Heart left ventricle (tissue), 16 donors: ENCODE results near the gene LETM1. TPM values are rescaled to one million over a fixed set of nuclear protein-coding genes. Genes with fewer than 3 reads are reported as not detected.

Experiments used
- ATAC-seq, 4 donors: fragments of 200-7000 bp; cut with Tn5 transposase; one replicate each; pipeline ENCODE4 v1.9.1; 2020 to 2022; ENCODE audit warnings: moderate library complexity in 4 of 4, mild to moderate bottlenecking in 3 of 4, moderate number of reproducible peaks in 1 of 4
- DNase-seq, 5 donors: peaks; one replicate each; pipeline ENCODE4 v3.0.0-alpha.2; 2020
- H3K27ac ChIP-seq, 12 donors: fragments of 200-600 bp; sonication (generic) in 4 of 12; one replicate each; pipeline versions ENCODE4 v1.5.0 to v1.8.0; 2016 to 2022; ENCODE audit warnings: mild to moderate bottlenecking in 2 of 12
- H3K27me3 ChIP-seq, 9 donors: fragments of 200-600 bp; sonication (generic) in 2 of 9; one replicate each; pipeline versions ENCODE4 v1.5.1 to v1.8.0; 2016 to 2022; ENCODE audit warnings: mild to moderate bottlenecking in 3 of 9
- H3K36me3 ChIP-seq, 9 donors: fragments of 200-600 bp; sonication (generic) in 2 of 9; one replicate each; pipeline versions ENCODE4 v1.5.0 to v1.8.0; 2018 to 2022; ENCODE audit warnings: mild to moderate bottlenecking in 2 of 9
- H3K4me1 ChIP-seq, 12 donors: fragments of 200-600 bp; sonication (generic) in 4 of 12; one replicate each; pipeline versions ENCODE4 v1.5.0 to v1.8.0; 2016 to 2022; ENCODE audit warnings: mild to moderate bottlenecking in 3 of 12
- H3K4me3 ChIP-seq, 12 donors: fragments of 200-600 bp; sonication (generic) in 4 of 12; one replicate each; pipeline versions ENCODE4 v1.5.0 to v1.8.0; 2017 to 2022; ENCODE audit warnings: mild to moderate bottlenecking in 9 of 12, moderate library complexity in 4 of 12
- H3K9me3 ChIP-seq, 12 donors: fragments of 200-600 bp; sonication (generic) in 4 of 12; one replicate each; pipeline versions ENCODE4 v1.5.0 to v1.8.0; 2016 to 2022; ENCODE audit warnings: mild to moderate bottlenecking in 1 of 12
- POLR2A ChIP-seq, 2 donors: fragments of 450-650 bp; IDR thresholded peaks; one replicate each; pipeline ENCODE4 v1.6.1; 2017; ENCODE audit warnings: antibody characterized with exemption in 2 of 2, mild to moderate bottlenecking in 2 of 2, moderate library complexity in 2 of 2
- WGBS, 4 donors: extraction: QIAGEN DNeasy Blood & Tissue Kit in 2 of 4; methylation state at CpG; one replicate each; pipeline versions ENCODE4 v1.1.5 to v1.1.7; 2013 to 2018; 5-methylcytosine and 5-hydroxymethylcytosine counted together
- intact Hi-C, 10 donors: fragments of 100-400 bp; cut with DNase I; formaldehyde crosslinking; loops; one replicate each; pipeline versions ENCODE4 v1.11.1 to v1.14.2; 2022
- polyA plus RNA-seq, 2 donors: library from polyadenylated mRNA; stranded (reverse); fragments of 200-250 nt; gene quantifications; one replicate each; pipeline ENCODE4 v1.2.3, GENCODE V29; 2013
- total RNA-seq, 9 donors: library from RNA; depleted of rRNA in 2 of 9; stranded (reverse); fragments of >200 nt in 2 of 9; fragmentation: NEBNext Ultra II Directional in 3 of 9; extraction: Animal tissue kit (Norgen Biotek cat#: 25700) in 3 of 9; gene quantifications; one replicate each; pipeline versions ENCODE4 v1.1.0 to v1.2.4, GENCODE V29; 2016 to 2023
- TF ChIP-seq, protein P1 (sequence below), 12 donors: fragments of 200-600 bp; sonication (generic) in 4 of 12; IDR thresholded peaks; one replicate each; pipeline versions ENCODE4 v1.5.0 to v1.8.0; 2018 to 2022; ENCODE audit warnings: antibody characterized with exemption in 12 of 12, mild to moderate bottlenecking in 5 of 12
- donor health status: ischemic (EF 13 %, LVEDD 7.1; RV severe dilation, severe dysfunction).
- donor health status: healthy with polysubstance abuse.
- donor health status: DM: no; HTN: yes; CAD: no.
- donor health status: DM: no; HTN: no; CAD: no.
- donor health status: ischemic (EF 25% LVEDD 6.9; RV normal size, moderate dysfunction).
- donor health status: ischemic (EF 25% LVEDD 5.7; RV mildly dilated, moderate dysfunction).
- donor health status: healthy.
- donor health status: DM: yes; HTN: yes; CAD: no.
- donor health status: ischemic (EF 35%, LVEDD 5.7; RV mildly dilated, moderate dysfunction).
- donor health status: nonischemic (EF 11% LVEDD 7.7; RV severe dilation, severe dysfunction).
- donor health status: DM: yes; HTN: yes; CAD: no.
- donor health status: PGD.
- donor health status: ischemic (EF 29% LVEDD 5.4; RV normal size, mild dysfunction).
- donor health status: nonischemic (EF 23%, LVEDD 6.1; RV moderate dilation, normal function).

LETM1 gene
- total and polyA plus RNA-seq, 11 donors = 22.1 to 54.7 (median 43.4) TPM

DNA sequence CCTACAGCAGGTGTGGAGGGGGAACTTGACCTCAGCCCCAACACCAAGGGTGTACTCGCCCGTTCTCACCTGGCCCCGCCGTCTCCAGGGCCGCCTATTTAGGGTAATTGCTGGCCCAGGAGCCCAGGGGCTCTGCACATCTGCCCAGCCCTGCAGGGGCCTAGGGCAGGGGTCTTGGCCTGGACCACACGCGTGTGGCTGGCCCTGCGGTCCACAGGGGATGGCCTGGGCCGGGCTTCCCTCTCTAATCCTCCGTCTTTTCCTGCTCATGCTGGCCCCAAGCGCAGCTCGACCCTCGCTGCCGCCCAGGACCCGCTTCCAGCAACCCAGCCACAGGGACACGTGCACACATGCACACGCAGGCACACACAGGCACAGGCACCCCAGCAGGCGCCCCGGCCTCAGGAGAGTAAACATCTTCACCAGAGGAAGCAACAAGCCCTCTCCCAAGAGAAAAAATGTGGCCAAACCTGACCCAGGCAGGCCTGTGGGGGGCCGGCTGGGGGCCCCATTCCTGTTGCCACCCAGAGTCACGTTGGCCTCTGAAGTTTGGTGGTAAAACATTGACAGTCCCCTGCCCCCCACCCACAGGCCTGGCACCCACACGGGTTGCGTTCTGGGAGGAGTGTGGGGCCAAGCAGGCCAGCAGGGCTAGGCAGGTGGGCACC lies 87.5 kb downstream of the LETM1 start:
- Histone ChIP-seq H3K27ac (no peak overlapping the region), H3K4me3 (no peak overlapping the region), H3K27me3 (peaks cover 0 to 37% (median 0%) of the 10 kb centered on the region in 9 donors), H3K9me3 (no peaks in the 10 kb centered on the region), H3K4me1 (peaks cover 0 to 19% (median 5%) of the 10 kb centered on the region in 12 donors), H3K36me3 (no peaks in the 10 kb centered on the region)
- intact Hi-C loops = loop anchor here in 1 of 10 donors (2.0 kb wide), 1 partner anchor 70 kb away; no protein-coding TSS in a partner anchor
- TF ChIP-seq, protein P1, sequence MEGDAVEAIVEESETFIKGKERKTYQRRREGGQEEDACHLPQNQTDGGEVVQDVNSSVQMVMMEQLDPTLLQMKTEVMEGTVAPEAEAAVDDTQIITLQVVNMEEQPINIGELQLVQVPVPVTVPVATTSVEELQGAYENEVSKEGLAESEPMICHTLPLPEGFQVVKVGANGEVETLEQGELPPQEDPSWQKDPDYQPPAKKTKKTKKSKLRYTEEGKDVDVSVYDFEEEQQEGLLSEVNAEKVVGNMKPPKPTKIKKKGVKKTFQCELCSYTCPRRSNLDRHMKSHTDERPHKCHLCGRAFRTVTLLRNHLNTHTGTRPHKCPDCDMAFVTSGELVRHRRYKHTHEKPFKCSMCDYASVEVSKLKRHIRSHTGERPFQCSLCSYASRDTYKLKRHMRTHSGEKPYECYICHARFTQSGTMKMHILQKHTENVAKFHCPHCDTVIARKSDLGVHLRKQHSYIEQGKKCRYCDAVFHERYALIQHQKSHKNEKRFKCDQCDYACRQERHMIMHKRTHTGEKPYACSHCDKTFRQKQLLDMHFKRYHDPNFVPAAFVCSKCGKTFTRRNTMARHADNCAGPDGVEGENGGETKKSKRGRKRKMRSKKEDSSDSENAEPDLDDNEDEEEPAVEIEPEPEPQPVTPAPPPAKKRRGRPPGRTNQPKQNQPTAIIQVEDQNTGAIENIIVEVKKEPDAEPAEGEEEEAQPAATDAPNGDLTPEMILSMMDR (IDR thresholded peaks at IDR 0.05) = no peak
- TF ChIP-seq POLR2A (IDR thresholded peaks at IDR 0.05) = no peak
- WGBS, 4 donors = 83 to 93% (median 86%) methylated on average over 21 to 23 of the region's 23 CpGs
- no peak for DNase-seq
- ATAC-seq = no peak

DNA sequence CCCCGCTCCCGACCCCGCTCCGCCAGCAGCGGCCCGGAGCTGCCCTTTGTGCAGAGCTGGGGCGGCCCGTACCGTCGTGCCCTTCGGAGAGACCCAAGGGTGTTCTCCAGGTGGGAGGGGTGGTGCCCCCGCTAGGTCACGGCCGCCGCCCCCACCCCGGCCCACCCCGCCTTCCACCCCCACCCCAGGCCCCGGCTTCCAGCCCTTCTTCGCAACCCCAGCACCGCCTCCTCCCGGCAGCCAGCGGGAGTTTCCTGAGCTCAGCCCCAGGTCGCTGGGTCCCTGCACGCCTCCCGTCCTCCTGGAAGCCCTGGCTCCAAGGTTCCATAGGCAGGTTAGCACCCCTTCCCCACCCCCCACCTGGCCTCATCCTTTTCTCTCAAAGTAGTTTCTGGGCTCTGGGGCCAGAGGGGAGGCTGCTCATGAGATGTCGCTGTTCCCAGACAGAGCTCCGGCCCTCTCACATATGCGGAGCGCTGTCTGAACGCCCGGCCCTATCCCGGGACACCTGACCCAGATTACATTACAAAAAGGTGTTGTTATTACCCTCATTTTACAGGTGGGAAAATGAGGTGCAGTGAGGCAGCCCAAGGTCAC lies 88.1 kb downstream of the LETM1 start:
- no peak for TF ChIP-seq POLR2A (IDR thresholded peaks at IDR 0.05)
- TF ChIP-seq, protein P1 (IDR thresholded peaks at IDR 0.05) = peak in 2 of 12 donors; percentile 16 to 18
- no peaks in the 10 kb centered on the region for H3K36me3 ChIP-seq
- no peaks in the 10 kb centered on the region for H3K9me3 ChIP-seq
- peaks cover 0 to 42% (median 0%) of the 10 kb centered on the region in 9 donors for H3K27me3 ChIP-seq
- H3K4me1 ChIP-seq = peaks cover 0 to 25% (median 9%) of the 10 kb centered on the region in 12 donors
- WGBS, 4 donors = 23 to 50% (median 30%) methylated on average over 14 to 31 of the region's 32 CpGs
- ATAC-seq (no peak), DNase-seq (no peak)
- intact Hi-C loops = loop anchor here in 1 of 10 donors (2.0 kb wide), 1 partner anchor 71 kb away; no protein-coding TSS in a partner anchor
- H3K27ac ChIP-seq = no peak overlapping the region
- H3K4me3 ChIP-seq = peak overlapping the region in 11 of 12 donors; percentile 16 to 57 (median 51)

DNA sequence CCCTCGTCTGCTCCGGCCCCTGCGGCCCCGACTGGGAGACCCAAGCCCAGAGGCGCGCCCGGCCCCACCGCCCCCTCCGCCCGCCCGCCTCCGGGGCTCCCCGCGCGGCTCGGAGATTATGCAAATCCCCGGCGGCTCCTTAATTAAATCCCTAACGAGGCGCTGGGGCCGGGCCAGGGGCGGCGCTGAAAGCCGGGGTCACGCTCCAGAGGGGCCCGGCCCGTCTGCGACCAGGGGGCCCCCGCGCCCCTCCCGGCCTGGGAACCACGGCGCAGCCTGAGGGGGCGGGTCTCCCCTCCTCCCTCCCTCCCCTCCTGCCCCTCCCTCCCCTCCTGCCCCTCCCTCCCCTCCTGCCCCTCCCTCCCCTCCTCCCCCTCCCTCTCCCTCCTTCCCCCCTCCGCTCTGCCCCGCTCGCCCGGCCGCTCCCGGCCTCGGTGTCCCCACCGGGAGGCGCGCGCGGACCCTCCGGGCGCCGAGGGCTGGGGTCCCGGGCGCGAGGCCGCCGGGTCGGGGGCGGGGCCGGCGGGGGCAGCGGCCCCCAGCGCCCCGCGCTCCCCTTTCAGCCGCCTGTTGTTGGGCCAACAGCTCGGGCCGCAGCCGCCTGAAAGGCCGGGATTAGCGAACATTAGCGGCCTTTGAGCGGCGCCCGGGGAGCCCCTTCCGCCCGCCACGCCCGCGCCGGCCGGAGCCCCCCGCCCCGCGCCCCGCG lies 88.7 kb downstream of the LETM1 start:
- H3K4me1 ChIP-seq = peaks cover 0 to 25% (median 9%) of the 10 kb centered on the region in 12 donors
- peak overlapping the region in 11 of 12 donors; percentile 16 to 57 (median 51) for H3K4me3 ChIP-seq
- DNase-seq (no peak), ATAC-seq (peak in 1 of 4 donors; percentile 5)
- intact Hi-C loops = no loop called here
- H3K9me3 ChIP-seq = no peaks in the 10 kb centered on the region
- WGBS, 4 donors = 1 to 3% (median 1%) methylated on average over 18 to 82 of the region's 84 CpGs; no CpG with 5 or more reads in 1 of the 4 donors
- H3K27ac ChIP-seq = no peak overlapping the region
- no peaks in the 10 kb centered on the region for H3K36me3 ChIP-seq
- TF ChIP-seq, protein P1 (IDR thresholded peaks at IDR 0.05) = no peak
- no peak for TF ChIP-seq POLR2A (IDR thresholded peaks at IDR 0.05)
- peaks cover 0 to 42% (median 3%) of the 10 kb centered on the region in 9 donors for H3K27me3 ChIP-seq
